Activated CD8-positive, alpha-beta T cell treated with anti-CD3 and anti-CD28 coated beads for 36 hours (primary cell): ENCODE measurements around the gene OAS3. TPM values are rescaled to one million over a fixed set of nuclear protein-coding genes. Genes with fewer than 3 reads are reported as not detected.

Experiments
- ATAC-seq: fragments of 200-7000 bp; cut with Tn5 transposase; one replicate; pipeline ENCODE4 v1.10.0; 2021; ENCODE audit warnings: mild to moderate bottlenecking, moderate library complexity
- CTCF ChIA-PET: fragments of 350-600 bp; sonication (Branson Sonifier 250); formaldehyde crosslinking; loops from one replicate; lab custom pipeline; 2021; ENCODE audit warnings: antibody characterized with exemption; lab: Charles Lee
- POLR2A ChIA-PET: fragments of 350-600 bp; sonication (Branson Sonifier 250); formaldehyde crosslinking; loops from one replicate; lab custom pipeline; 2021; ENCODE audit warnings: antibody characterized with exemption; lab: Charles Lee
- DNase-seq: peaks from one replicate; pipeline ENCODE4 v3.0.0-alpha.2; 2020
- H3K27ac Mint-ChIP-seq: one replicate; pipeline ENCODE4 v1.8.0; 2021; ENCODE audit warnings: mild to moderate bottlenecking, mixed read lengths
- H3K27me3 Mint-ChIP-seq: one replicate; pipeline ENCODE4 v1.8.0; 2021; ENCODE audit warnings: mixed read lengths
- H3K36me3 Mint-ChIP-seq: one replicate; pipeline ENCODE4 v1.8.0; 2021; ENCODE audit warnings: low read depth, mixed read lengths
- H3K4me1 Mint-ChIP-seq: one replicate; pipeline ENCODE4 v1.8.0; 2021; ENCODE audit warnings: low read depth, mixed read lengths
- H3K4me3 Mint-ChIP-seq: one replicate; pipeline ENCODE4 v1.8.0; 2021; ENCODE audit warnings: mild to moderate bottlenecking, moderate library complexity, mixed read lengths
- H3K9me3 Mint-ChIP-seq: one replicate; pipeline ENCODE4 v1.8.0; 2021; ENCODE audit warnings: mixed read lengths
- intact Hi-C: fragments of 100-400 bp; cut with micrococcal nuclease; formaldehyde crosslinking; loops from one replicate; pipeline ENCODE4 v1.10.0; 2022
- total RNA-seq, 2 experiments: library from RNA; stranded (reverse); gene quantifications; one replicate each; pipeline ENCODE4 v1.2.3, GENCODE V29; 2021
- TF ChIP-seq, protein P1 (sequence below): fragments of 200-600 bp; IDR thresholded peaks from one replicate; pipeline ENCODE4 v1.8.0; 2022; ENCODE audit warnings: antibody characterized with exemption, mild to moderate bottlenecking

OAS3 gene
- total RNA-seq, 2 experiments from 2014 or later = 21.4 to 22.2 TPM

GRCh38 chr12:112961536-112961935 is 23.3 kb downstream of the OAS3 start:
- intact Hi-C loops = no loop called here
- Mint-ChIP-seq H3K4me1 (peaks cover 3% of the 10 kb centered on the region), H3K27ac (no peak overlapping the region), H3K36me3 (peaks cover 63% of the 10 kb centered on the region), H3K9me3 (peaks cover 7% of the 10 kb centered on the region), H3K4me3 (no peak overlapping the region), H3K27me3 (no peaks in the 10 kb centered on the region)
- ChIA-PET POLR2A (interaction anchor here (1.1 to 1.4 kb wide), 2 partner anchors 11 to 16 kb away, joined by 3 to 4 read pairs; partner anchors contain the start of gene OAS2), CTCF (interaction anchor here (0.9 to 2.3 kb wide), 2 partner anchors 32 to 60 kb away, joined by 3 to 7 read pairs; no protein-coding TSS in a partner anchor)
- ATAC-seq (no peak), DNase-seq (no peak)
- TF ChIP-seq, protein P1, sequence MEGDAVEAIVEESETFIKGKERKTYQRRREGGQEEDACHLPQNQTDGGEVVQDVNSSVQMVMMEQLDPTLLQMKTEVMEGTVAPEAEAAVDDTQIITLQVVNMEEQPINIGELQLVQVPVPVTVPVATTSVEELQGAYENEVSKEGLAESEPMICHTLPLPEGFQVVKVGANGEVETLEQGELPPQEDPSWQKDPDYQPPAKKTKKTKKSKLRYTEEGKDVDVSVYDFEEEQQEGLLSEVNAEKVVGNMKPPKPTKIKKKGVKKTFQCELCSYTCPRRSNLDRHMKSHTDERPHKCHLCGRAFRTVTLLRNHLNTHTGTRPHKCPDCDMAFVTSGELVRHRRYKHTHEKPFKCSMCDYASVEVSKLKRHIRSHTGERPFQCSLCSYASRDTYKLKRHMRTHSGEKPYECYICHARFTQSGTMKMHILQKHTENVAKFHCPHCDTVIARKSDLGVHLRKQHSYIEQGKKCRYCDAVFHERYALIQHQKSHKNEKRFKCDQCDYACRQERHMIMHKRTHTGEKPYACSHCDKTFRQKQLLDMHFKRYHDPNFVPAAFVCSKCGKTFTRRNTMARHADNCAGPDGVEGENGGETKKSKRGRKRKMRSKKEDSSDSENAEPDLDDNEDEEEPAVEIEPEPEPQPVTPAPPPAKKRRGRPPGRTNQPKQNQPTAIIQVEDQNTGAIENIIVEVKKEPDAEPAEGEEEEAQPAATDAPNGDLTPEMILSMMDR = no peak

- peaks cover 7% of the 10 kb centered on the region for H3K9me3 Mint-ChIP-seq
- no peak overlapping the region for H3K4me3 Mint-ChIP-seq
- H3K4me1 Mint-ChIP-seq = peaks cover 3% of the 10 kb centered on the region
- no peaks in the 10 kb centered on the region for H3K27me3 Mint-ChIP-seq
- no peak for DNase-seq
- TF ChIP-seq, protein P1 = no peak
- peaks cover 55% of the 10 kb centered on the region for H3K36me3 Mint-ChIP-seq
- ChIA-PET CTCF (interaction anchor here (0.9 to 1.0 kb wide), 2 partner anchors 30 to 212 kb away, joined by 3 read pairs; no protein-coding TSS in a partner anchor), POLR2A (interaction anchor here (1.4 kb wide), 1 partner anchor 15 kb away, joined by 3 read pairs; the partner anchor contains the start of gene OAS2)
- H3K27ac Mint-ChIP-seq = no peak overlapping the region
- ATAC-seq = no peak
- intact Hi-C loops = no loop called here
Measured at GRCh38 chr12:112962561-112962960, 24.3 kb downstream of the OAS3 start.

DNA sequence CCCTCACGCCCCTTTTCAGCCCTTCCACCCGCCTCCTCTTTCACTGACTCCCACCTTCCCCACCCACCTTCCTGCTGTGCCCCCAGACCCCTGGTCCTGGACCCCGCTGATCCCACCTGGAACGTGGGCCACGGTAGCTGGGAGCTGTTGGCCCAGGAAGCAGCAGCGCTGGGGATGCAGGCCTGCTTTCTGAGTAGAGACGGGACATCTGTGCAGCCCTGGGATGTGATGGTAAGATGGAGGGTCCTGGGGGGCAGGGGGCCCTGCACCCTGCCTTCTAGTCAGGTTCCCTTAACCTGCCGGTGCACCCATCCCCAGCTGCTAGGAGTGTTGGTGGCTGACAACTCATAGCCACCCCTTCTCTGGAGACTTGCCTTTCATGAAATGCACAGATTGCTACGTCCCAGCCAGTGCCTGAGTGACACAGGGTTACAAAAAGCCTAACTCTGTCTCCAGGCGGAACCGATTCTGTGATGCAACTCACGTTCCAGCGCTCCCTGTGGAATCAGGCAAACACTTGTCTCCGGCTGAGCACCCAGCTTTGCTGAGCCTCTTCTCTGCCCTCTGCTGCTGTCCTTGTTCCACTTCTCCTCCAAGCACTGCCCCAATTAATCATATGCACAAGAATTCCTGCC is 25.1 kb downstream of the OAS3 start:
- CTCF ChIA-PET = no interaction called here
- POLR2A ChIA-PET = interaction anchor here (5.6 kb wide), 1 partner anchor 15 kb away, joined by 32 read pairs; the partner anchor contains the start of gene OAS2
- Mint-ChIP-seq H3K4me3 (no peak overlapping the region), H3K27me3 (no peaks in the 10 kb centered on the region), H3K4me1 (peaks cover 3% of the 10 kb centered on the region), H3K36me3 (peaks cover 47% of the 10 kb centered on the region), H3K9me3 (peaks cover 3% of the 10 kb centered on the region), H3K27ac (no peak overlapping the region)
- no peak for DNase-seq
- TF ChIP-seq, protein P1 = no peak
- intact Hi-C loops = no loop called here
- no peak for ATAC-seq

DNA sequence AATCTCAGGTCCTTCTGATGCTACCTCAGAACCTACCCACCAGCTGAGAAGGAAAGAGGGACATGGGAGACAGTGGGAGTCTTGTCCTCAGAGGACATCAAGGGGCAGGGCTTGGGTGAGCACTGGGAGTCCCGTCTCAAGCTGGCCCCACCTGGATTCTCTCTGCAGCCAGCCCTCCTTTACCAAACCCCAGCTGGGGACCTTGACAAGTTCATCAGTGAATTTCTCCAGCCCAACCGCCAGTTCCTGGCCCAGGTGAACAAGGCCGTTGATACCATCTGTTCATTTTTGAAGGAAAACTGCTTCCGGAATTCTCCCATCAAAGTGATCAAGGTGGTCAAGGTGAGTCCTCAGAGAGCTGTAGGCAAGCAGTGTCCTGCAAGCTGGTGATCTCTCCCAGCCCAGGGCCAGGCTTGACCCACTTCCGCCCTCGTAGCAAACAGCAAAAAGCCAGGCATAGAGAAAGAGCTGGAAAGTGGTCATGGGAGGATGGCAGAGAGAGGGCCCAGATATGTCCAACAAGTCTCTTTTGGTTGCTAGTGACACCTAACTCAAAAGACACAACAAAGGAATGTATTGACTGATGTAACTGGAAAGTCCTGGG is 25.9 kb downstream of the OAS3 start:
- TF ChIP-seq, protein P1 = no peak
- Mint-ChIP-seq H3K27me3 (no peaks in the 10 kb centered on the region), H3K9me3 (peaks cover 3% of the 10 kb centered on the region), H3K27ac (no peak overlapping the region), H3K4me3 (no peak overlapping the region), H3K4me1 (peaks cover 3% of the 10 kb centered on the region), H3K36me3 (peaks cover 40% of the 10 kb centered on the region)
- ChIA-PET CTCF (no interaction called here), POLR2A (interaction anchor here (5.6 kb wide), 1 partner anchor 14 kb away, joined by 32 read pairs; the partner anchor contains the start of gene OAS2)
- intact Hi-C loops = no loop called here
- ATAC-seq = no peak
- no peak for DNase-seq

GRCh38 chr12:112964915-112965314 is 26.6 kb downstream of the OAS3 start:
- no peak overlapping the region for H3K27ac Mint-ChIP-seq
- no peak for ATAC-seq
- H3K4me1 Mint-ChIP-seq = no peaks in the 10 kb centered on the region
- peaks cover 35% of the 10 kb centered on the region for H3K36me3 Mint-ChIP-seq
- H3K9me3 Mint-ChIP-seq = no peaks in the 10 kb centered on the region
- ChIA-PET CTCF (no interaction called here), POLR2A (interaction anchor here (1.1 to 5.6 kb wide), 2 partner anchors 10 to 14 kb away, joined by 3 to 32 read pairs; partner anchors contain the start of gene OAS2)
- TF ChIP-seq, protein P1 = no peak
- DNase-seq = no peak
- intact Hi-C loops = no loop called here
- H3K27me3 Mint-ChIP-seq = no peaks in the 10 kb centered on the region
- H3K4me3 Mint-ChIP-seq = no peak overlapping the region
